OCI-LY1 (cell line): ENCODE measurements around the gene AIFM1.

ENCODE experiments used
- CTCF ChIP-seq: fragments of 200-600 bp; sonication (generic), shearing (Covaris generic); IDR thresholded peaks from 2 replicates; pipeline ENCODE4 v1.5.1; 2017; ENCODE audit warnings: mild to moderate bottlenecking, antibody characterized with exemption, low read length, moderate library complexity, mixed read lengths
- EZH2 ChIP-seq: fragments of 200-600 bp; sonication (generic), shearing (Covaris generic); IDR thresholded peaks from 2 replicates; pipeline ENCODE4 v1.8.0; 2017; ENCODE audit warnings: borderline replicate concordance, mixed run types, mild to moderate bottlenecking, antibody characterized with exemption, low read length, moderate library complexity, mixed read lengths

DNA sequence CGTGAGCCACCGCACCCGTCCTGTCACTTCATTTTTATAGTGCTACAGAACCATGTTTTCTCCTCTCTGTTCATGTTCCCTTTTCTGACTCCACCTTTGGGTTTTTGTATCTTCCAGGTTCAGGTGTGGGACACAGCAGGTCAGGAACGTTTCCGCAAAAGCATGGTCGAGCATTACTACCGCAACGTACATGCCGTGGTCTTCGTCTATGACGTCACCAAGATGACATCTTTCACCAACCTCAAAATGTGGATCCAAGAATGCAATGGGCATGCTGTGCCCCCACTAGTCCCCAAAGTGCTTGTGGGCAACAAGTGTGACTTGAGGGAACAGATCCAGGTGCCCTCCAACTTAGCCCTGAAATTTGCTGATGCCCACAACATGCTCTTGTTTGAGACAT lies 18.5 kb upstream of the AIFM1 start:
- TF ChIP-seq CTCF (no peak), EZH2 (no peak)
